ENCODE results near the gene MYH10.

MYH10 gene

GRCh38 chr17:8459107-8459506 lies 171.4 kb downstream of the MYH10 start:
- TF ChIP-seq CTCF (IDR thresholded peaks at IDR 0.05), result no peak
- no peaks in the 10 kb centered on the region for H3K27me3 ChIP-seq
- H3K4me1 ChIP-seq (ENCODE audit: control insufficient read depth in 1 of 2, insufficient read depth in 1 of 2, low read depth in 1 of 2, low read length in 1 of 2), result no peaks in the 10 kb centered on the region
- no peaks in the 10 kb centered on the region for H3K9me3 ChIP-seq
- peaks cover 99% of the 10 kb centered on the region for H3K36me3 ChIP-seq
- no peak overlapping the region for H3K27ac ChIP-seq
- H3K4me3 ChIP-seq (ENCODE audit: low read depth in 1 of 2, low read length in 1 of 2), result no peak overlapping the region

- Histone ChIP-seq H3K9me3 (no peaks in the 10 kb centered on the region), H3K27me3 (no peaks in the 10 kb centered on the region), H3K27ac (no peak overlapping the region), H3K4me3 (ENCODE audit: low read depth in 1 of 2, low read length in 1 of 2) (no peak overlapping the region), H3K4me1 (ENCODE audit: control insufficient read depth in 1 of 2, insufficient read depth in 1 of 2, low read depth in 1 of 2, low read length in 1 of 2) (no peaks in the 10 kb centered on the region), H3K36me3 (peaks cover 98% of the 10 kb centered on the region)
- TF ChIP-seq CTCF (IDR thresholded peaks at IDR 0.05), result no peak
Observed at GRCh38 chr17:8458128-8458527, 172.4 kb downstream of the MYH10 start.

- TF ChIP-seq CTCF (IDR thresholded peaks at IDR 0.05), result no peak
- Histone ChIP-seq H3K9me3 (no peaks in the 10 kb centered on the region), H3K27me3 (no peaks in the 10 kb centered on the region), H3K36me3 (peaks cover 97% of the 10 kb centered on the region), H3K4me3 (ENCODE audit: low read depth in 1 of 2, low read length in 1 of 2) (no peak overlapping the region), H3K27ac (peak overlapping the region; percentile 26), H3K4me1 (ENCODE audit: control insufficient read depth in 1 of 2, insufficient read depth in 1 of 2, low read depth in 1 of 2, low read length in 1 of 2) (no peaks in the 10 kb centered on the region)
Observed at GRCh38 chr17:8455665-8456209, 174.8 kb downstream of the MYH10 start.

GRCh38 chr17:8453326-8453725 lies 177.2 kb downstream of the MYH10 start:
- no peaks in the 10 kb centered on the region for H3K9me3 ChIP-seq
- H3K36me3 ChIP-seq, result peaks cover 97% of the 10 kb centered on the region
- H3K4me1 ChIP-seq (ENCODE audit: control insufficient read depth in 1 of 2, insufficient read depth in 1 of 2, low read depth in 1 of 2, low read length in 1 of 2), result no peaks in the 10 kb centered on the region
- no peak overlapping the region for H3K4me3 ChIP-seq (ENCODE audit: low read depth in 1 of 2, low read length in 1 of 2)
- no peaks in the 10 kb centered on the region for H3K27me3 ChIP-seq
- TF ChIP-seq CTCF (IDR thresholded peaks at IDR 0.05), result no peak
- no peak overlapping the region for H3K27ac ChIP-seq

GRCh38 chr17:8451933-8452614 lies 178.5 kb downstream of the MYH10 start:
- H3K4me3 ChIP-seq (ENCODE audit: low read depth in 1 of 2, low read length in 1 of 2), result no peak overlapping the region
- no peak for TF ChIP-seq CTCF (IDR thresholded peaks at IDR 0.05)
- no peaks in the 10 kb centered on the region for H3K9me3 ChIP-seq
- H3K27ac ChIP-seq, result no peak overlapping the region
- H3K36me3 ChIP-seq, result peaks cover 97% of the 10 kb centered on the region
- no peaks in the 10 kb centered on the region for H3K27me3 ChIP-seq
- no peaks in the 10 kb centered on the region for H3K4me1 ChIP-seq (ENCODE audit: control insufficient read depth in 1 of 2, insufficient read depth in 1 of 2, low read depth in 1 of 2, low read length in 1 of 2)

All from neutrophil (primary cell).